ENCODE measurements around the gene SLC25A3.
A peak's percentile ranks its signal among the peaks of the same experiment; 100 is the strongest.
"Not testable (repeated sequence)": the region's sequence is repeated elsewhere in the genome, so short reads cannot be mapped to it uniquely, and the experiment has no call there.

Gene SLC25A3

GRCh38 chr12:98593351-98594049 is at the start of gene SLC25A3:
SLC25A3 (plus strand) TSS chr12:98593686; CDS start chr12:98593979, 293 bp downstream.
- no peaks in the 10 kb centered on the region for H3K27me3 ChIP-seq (replicated peaks; ENCODE audit: control insufficient read depth, insufficient read depth, low read length)
- peaks cover 32% of the 10 kb centered on the region for H3K36me3 ChIP-seq (ENCODE audit: control insufficient read depth, insufficient read depth, low read length, severe bottlenecking)
- peak within 1 kb of the TSS; percentile 96 for H3K4me3 ChIP-seq (ENCODE audit: low read length)
- peaks cover 10% of the 10 kb centered on the region for H3K4me1 ChIP-seq (ENCODE audit: control insufficient read depth, insufficient read depth, low read length)
- peak within 1 kb of the TSS; percentile 99 for H3K9ac ChIP-seq (ENCODE audit: low read length)
- peak; percentile 99 for DNase-seq (ENCODE audit: low read depth)
- H3K9me3 ChIP-seq (ENCODE audit: control insufficient read depth, low read length) = no peaks in the 10 kb centered on the region

DNA sequence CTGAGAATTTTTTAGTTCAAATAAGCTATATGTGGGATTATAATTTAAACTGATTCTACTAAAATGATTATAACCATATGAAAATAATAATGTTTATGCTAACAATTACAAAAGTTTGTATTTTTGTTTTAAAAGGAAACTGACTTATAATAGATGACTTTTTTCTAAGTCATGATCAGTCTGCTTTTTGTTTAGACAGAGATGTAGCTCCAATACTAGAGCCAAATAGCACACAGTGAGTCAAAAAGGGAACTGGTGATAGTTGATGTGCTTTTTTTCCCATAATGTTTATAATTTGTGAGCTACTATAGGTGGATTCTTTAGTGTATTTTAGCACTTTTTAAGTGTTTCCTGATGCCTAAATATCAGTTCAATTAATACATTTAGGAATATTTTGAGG is 49.8 kb upstream of the SLC25A3 start:
- H3K27me3 ChIP-seq (replicated peaks; ENCODE audit: control insufficient read depth, insufficient read depth, low read length) = no peaks in the 10 kb centered on the region
- no peaks in the 10 kb centered on the region for H3K36me3 ChIP-seq (ENCODE audit: control insufficient read depth, insufficient read depth, low read length, severe bottlenecking)
- peaks cover 7% of the 10 kb centered on the region for H3K4me1 ChIP-seq (ENCODE audit: control insufficient read depth, insufficient read depth, low read length)
- DNase-seq (ENCODE audit: low read depth) = no peak
- no peak overlapping the region for H3K9ac ChIP-seq (ENCODE audit: low read length)
- H3K4me3 ChIP-seq (ENCODE audit: low read length) = no peak overlapping the region
- H3K9me3 ChIP-seq (ENCODE audit: control insufficient read depth, low read length) = no peaks in the 10 kb centered on the region

GRCh38 chr12:98544751-98545150 is 48.7 kb upstream of the SLC25A3 start:
- no peaks in the 10 kb centered on the region for H3K36me3 ChIP-seq (ENCODE audit: control insufficient read depth, insufficient read depth, low read length, severe bottlenecking)
- DNase-seq (ENCODE audit: low read depth) = peak; percentile 47
- no peak overlapping the region for H3K4me3 ChIP-seq (ENCODE audit: low read length)
- no peaks in the 10 kb centered on the region for H3K9me3 ChIP-seq (ENCODE audit: control insufficient read depth, low read length)
- no peak overlapping the region for H3K9ac ChIP-seq (ENCODE audit: low read length)
- peaks cover 7% of the 10 kb centered on the region for H3K4me1 ChIP-seq (ENCODE audit: control insufficient read depth, insufficient read depth, low read length)
- no peaks in the 10 kb centered on the region for H3K27me3 ChIP-seq (replicated peaks; ENCODE audit: control insufficient read depth, insufficient read depth, low read length)

GRCh38 chr12:98549371-98550110 is 43.9 kb upstream of the SLC25A3 start:
- Histone ChIP-seq H3K27me3 (replicated peaks; ENCODE audit: control insufficient read depth, insufficient read depth, low read length) (no peaks in the 10 kb centered on the region), H3K9me3 (ENCODE audit: control insufficient read depth, low read length) (no peaks in the 10 kb centered on the region), H3K36me3 (ENCODE audit: control insufficient read depth, insufficient read depth, low read length, severe bottlenecking) (peaks cover 2% of the 10 kb centered on the region), H3K4me1 (ENCODE audit: control insufficient read depth, insufficient read depth, low read length) (peaks cover 6% of the 10 kb centered on the region), H3K9ac (ENCODE audit: low read length) (no peak overlapping the region), H3K4me3 (ENCODE audit: low read length) (no peak overlapping the region)
- DNase-seq (ENCODE audit: low read depth) = no peak

- H3K4me1 ChIP-seq (ENCODE audit: control insufficient read depth, insufficient read depth, low read length) = no peaks in the 10 kb centered on the region
- H3K27me3 ChIP-seq (replicated peaks; ENCODE audit: control insufficient read depth, insufficient read depth, low read length) = no peaks in the 10 kb centered on the region
- H3K4me3 ChIP-seq (ENCODE audit: low read length) = no peak overlapping the region
- no peaks in the 10 kb centered on the region for H3K9me3 ChIP-seq (ENCODE audit: control insufficient read depth, low read length)
- H3K36me3 ChIP-seq (ENCODE audit: control insufficient read depth, insufficient read depth, low read length, severe bottlenecking) = peaks cover 2% of the 10 kb centered on the region
- DNase-seq (ENCODE audit: low read depth) = no peak
- no peak overlapping the region for H3K9ac ChIP-seq (ENCODE audit: low read length)
Measured at GRCh38 chr12:98551787-98552186, 41.7 kb upstream of the SLC25A3 start.

DNA sequence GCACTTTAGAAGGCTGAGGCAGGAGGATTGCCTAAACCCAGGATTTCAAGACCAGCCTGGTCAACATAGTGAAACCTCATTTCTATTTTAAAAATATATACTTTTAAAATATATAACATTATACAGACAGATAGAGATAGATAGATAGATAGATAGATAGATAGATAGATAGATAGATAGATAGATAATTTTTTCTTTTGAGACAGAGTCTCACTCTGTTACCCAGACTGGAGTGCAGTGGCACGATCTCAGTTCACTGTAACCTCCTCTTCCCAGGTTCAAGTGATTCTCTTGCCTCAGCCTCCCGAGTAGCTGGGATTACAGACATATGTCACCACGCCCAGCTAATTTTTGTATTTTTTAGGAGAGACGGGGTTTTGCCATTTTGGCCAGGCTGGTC is 35.4 kb upstream of the SLC25A3 start:
- H3K9me3 ChIP-seq (ENCODE audit: control insufficient read depth, low read length); H3K9ac ChIP-seq (ENCODE audit: low read length); H3K27me3 ChIP-seq (replicated peaks; ENCODE audit: control insufficient read depth, insufficient read depth, low read length); H3K36me3 ChIP-seq (ENCODE audit: control insufficient read depth, insufficient read depth, low read length, severe bottlenecking); H3K4me3 ChIP-seq (ENCODE audit: low read length); H3K4me1 ChIP-seq (ENCODE audit: control insufficient read depth, insufficient read depth, low read length); DNase-seq (ENCODE audit: low read depth): not testable (repeated sequence)

DNA sequence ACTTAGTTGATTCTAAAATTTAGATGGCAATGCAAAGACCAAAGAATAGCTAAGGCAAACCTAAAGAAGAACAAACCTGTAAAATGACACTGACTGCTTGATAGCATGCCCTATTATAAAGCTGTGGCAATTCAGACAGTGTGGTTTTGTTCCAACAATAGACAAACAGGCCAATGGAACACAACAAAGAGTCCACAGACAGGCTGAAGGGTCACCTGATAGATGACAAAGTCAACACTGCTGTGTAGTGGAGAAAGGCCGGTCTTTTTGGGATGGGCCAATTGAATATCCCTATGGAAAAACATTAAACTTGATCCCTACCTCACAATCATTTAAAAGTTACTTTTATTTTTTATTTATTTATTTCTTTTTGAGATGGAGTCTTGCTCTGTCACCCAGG is 33.8 kb upstream of the SLC25A3 start:
- Histone ChIP-seq H3K4me3 (ENCODE audit: low read length) (no peak overlapping the region), H3K9me3 (ENCODE audit: control insufficient read depth, low read length) (no peaks in the 10 kb centered on the region), H3K27me3 (replicated peaks; ENCODE audit: control insufficient read depth, insufficient read depth, low read length) (no peaks in the 10 kb centered on the region), H3K36me3 (ENCODE audit: control insufficient read depth, insufficient read depth, low read length, severe bottlenecking) (no peaks in the 10 kb centered on the region), H3K9ac (ENCODE audit: low read length) (no peak overlapping the region), H3K4me1 (ENCODE audit: control insufficient read depth, insufficient read depth, low read length) (no peaks in the 10 kb centered on the region)
- DNase-seq (ENCODE audit: low read depth) = no peak

DNA sequence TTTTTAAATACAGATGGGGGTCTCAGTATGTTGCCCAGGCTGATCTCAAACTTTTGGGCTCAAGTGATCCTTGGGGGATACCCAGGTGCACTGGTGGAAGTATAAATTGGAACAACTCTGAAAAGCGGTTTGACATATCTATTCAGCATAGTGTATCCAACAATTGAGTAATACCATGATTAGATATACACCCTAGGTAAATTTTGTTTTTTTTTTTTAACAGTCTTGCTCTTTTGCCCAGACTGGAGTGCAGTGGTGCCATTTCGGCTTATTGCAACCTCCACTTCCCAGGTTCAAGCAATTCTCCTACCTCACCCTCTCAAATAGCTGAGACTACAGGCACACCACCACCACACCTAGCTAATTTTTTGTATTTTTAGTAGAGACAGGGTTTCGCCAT is 31.6 kb upstream of the SLC25A3 start:
- no peak overlapping the region for H3K4me3 ChIP-seq (ENCODE audit: low read length)
- no peaks in the 10 kb centered on the region for H3K9me3 ChIP-seq (ENCODE audit: control insufficient read depth, low read length)
- H3K9ac ChIP-seq (ENCODE audit: low read length) = no peak overlapping the region
- no peaks in the 10 kb centered on the region for H3K4me1 ChIP-seq (ENCODE audit: control insufficient read depth, insufficient read depth, low read length)
- H3K27me3 ChIP-seq (replicated peaks; ENCODE audit: control insufficient read depth, insufficient read depth, low read length) = no peaks in the 10 kb centered on the region
- no peaks in the 10 kb centered on the region for H3K36me3 ChIP-seq (ENCODE audit: control insufficient read depth, insufficient read depth, low read length, severe bottlenecking)
- no peak for DNase-seq (ENCODE audit: low read depth)

GRCh38 chr12:98572010-98572409 is 21.5 kb upstream of the SLC25A3 start:
- Histone ChIP-seq H3K4me1 (ENCODE audit: control insufficient read depth, insufficient read depth, low read length) (no peaks in the 10 kb centered on the region), H3K4me3 (ENCODE audit: low read length) (no peak overlapping the region), H3K36me3 (ENCODE audit: control insufficient read depth, insufficient read depth, low read length, severe bottlenecking) (no peaks in the 10 kb centered on the region), H3K9ac (ENCODE audit: low read length) (no peak overlapping the region), H3K27me3 (replicated peaks; ENCODE audit: control insufficient read depth, insufficient read depth, low read length) (no peaks in the 10 kb centered on the region), H3K9me3 (ENCODE audit: control insufficient read depth, low read length) (no peaks in the 10 kb centered on the region)
- no peak for DNase-seq (ENCODE audit: low read depth)

- Histone ChIP-seq H3K36me3 (ENCODE audit: control insufficient read depth, insufficient read depth, low read length, severe bottlenecking) (no peaks in the 10 kb centered on the region), H3K9ac (ENCODE audit: low read length) (no peak overlapping the region), H3K4me1 (ENCODE audit: control insufficient read depth, insufficient read depth, low read length) (no peaks in the 10 kb centered on the region), H3K4me3 (ENCODE audit: low read length) (no peak overlapping the region), H3K27me3 (replicated peaks; ENCODE audit: control insufficient read depth, insufficient read depth, low read length) (no peaks in the 10 kb centered on the region), H3K9me3 (ENCODE audit: control insufficient read depth, low read length) (no peaks in the 10 kb centered on the region)
- DNase-seq (ENCODE audit: low read depth) = no peak
Measured at GRCh38 chr12:98574110-98574509, 19.4 kb upstream of the SLC25A3 start.

DNA sequence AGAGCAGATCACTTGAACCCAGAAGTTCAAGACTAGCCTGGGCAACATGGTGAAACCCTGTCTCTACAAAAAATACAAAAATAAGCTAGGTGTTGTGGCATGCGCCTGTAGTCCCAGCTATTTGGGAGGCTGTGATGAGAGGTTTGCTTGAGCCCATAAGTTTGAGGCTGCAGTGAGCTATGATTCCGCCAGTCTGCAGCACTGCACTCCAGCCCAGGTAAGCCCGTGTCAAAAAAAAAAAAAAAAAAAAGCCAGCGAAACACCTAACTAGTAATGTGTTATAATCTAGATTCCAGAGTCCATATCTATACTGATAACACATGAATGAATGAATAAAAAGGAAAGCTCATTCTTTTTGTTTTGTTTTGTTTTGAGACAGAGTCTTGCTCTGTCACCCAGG is 18.5 kb upstream of the SLC25A3 start:
- DNase-seq (ENCODE audit: low read depth) = no peak
- H3K4me1 ChIP-seq (ENCODE audit: control insufficient read depth, insufficient read depth, low read length) = no peaks in the 10 kb centered on the region
- no peaks in the 10 kb centered on the region for H3K27me3 ChIP-seq (replicated peaks; ENCODE audit: control insufficient read depth, insufficient read depth, low read length)
- no peaks in the 10 kb centered on the region for H3K36me3 ChIP-seq (ENCODE audit: control insufficient read depth, insufficient read depth, low read length, severe bottlenecking)
- H3K9me3 ChIP-seq (ENCODE audit: control insufficient read depth, low read length) = no peaks in the 10 kb centered on the region
- H3K9ac ChIP-seq (ENCODE audit: low read length) = no peak overlapping the region
- no peak overlapping the region for H3K4me3 ChIP-seq (ENCODE audit: low read length)
